BLaER1 treated with 17β-estradiol and CSF1 and Interleukin-3, amounts not matched to agents 10 nM and 100 nM (cell line): ENCODE data around the gene FOXN3.

Experiments used
- H3K27ac ChIP-seq, 11 experiments: shearing (Covaris generic); formaldehyde crosslinking; 2 replicates each; pipeline ENCODE4 v1.8.1; 2022
- H3K27me3 ChIP-seq, 11 experiments: shearing (Covaris generic); formaldehyde crosslinking; 2 replicates each; pipeline ENCODE4 v1.8.1; 2022
- H3K36me3 ChIP-seq, 11 experiments: shearing (Covaris generic); formaldehyde crosslinking; 2 replicates each; pipeline ENCODE4 v1.8.1; 2022
- H3K4me1 ChIP-seq, 10 experiments: shearing (Covaris generic); formaldehyde crosslinking; 2 replicates each; pipeline ENCODE4 v1.8.1; 2022
- H3K4me2 ChIP-seq, 11 experiments: shearing (Covaris generic); formaldehyde crosslinking; 2 replicates each; pipeline ENCODE4 v1.8.1; 2022
- H3K4me3 ChIP-seq, 10 experiments: shearing (Covaris generic); formaldehyde crosslinking; 2 replicates each; pipeline ENCODE4 v1.8.1; 2022
- H3K9ac ChIP-seq, 11 experiments: shearing (Covaris generic); formaldehyde crosslinking; 2 replicates each; pipeline ENCODE4 v1.8.1; 2022
- H3K9me3 ChIP-seq, 11 experiments: shearing (Covaris generic); formaldehyde crosslinking; replicated peaks in 1 of 11; 2 replicates each; pipeline ENCODE4 v1.8.1; 2022
- H4K20me1 ChIP-seq, 11 experiments: shearing (Covaris generic); formaldehyde crosslinking; 2 replicates each; pipeline ENCODE4 v1.8.1; 2022
- Cebpa-rat ChIP-seq, 11 experiments: shearing (Covaris generic); IDR thresholded peaks; 2 replicates each; pipeline ENCODE4 v1.8.1; 2022

The FOXN3 gene

GRCh38 chr14:89198544-89199329 is 218.3 kb downstream of the FOXN3 start:
- peak in 1 of 11 experiments; percentile 27; a peak in 1 of 22 replicates for TF ChIP-seq Cebpa-rat (IDR thresholded peaks at IDR 0.05)
- Histone ChIP-seq H3K27me3 (no peaks in the 10 kb centered on the region), H3K4me3 (no peak overlapping the region)

GRCh38 chr14:89197623-89198022 is 219.4 kb downstream of the FOXN3 start:
- Histone ChIP-seq H3K27me3 (no peaks in the 10 kb centered on the region), H3K36me3 (peaks cover 45 to 69% (median 54%) of the 10 kb centered on the region in 11 experiments), H3K4me1 (peaks cover 5 to 27% (median 22%) of the 10 kb centered on the region in 10 experiments), H3K9ac (no peak overlapping the region), H3K4me3 (no peak overlapping the region), H3K9me3 (peaks cover 49 to 70% (median 58%) of the 10 kb centered on the region in 11 experiments), H3K4me2 (no peak overlapping the region), H3K27ac (no peak overlapping the region), H4K20me1 (peaks cover 0 to 31% (median 6%) of the 10 kb centered on the region in 11 experiments; a peak in 10 of 22 replicates)
- no peak for TF ChIP-seq Cebpa-rat (IDR thresholded peaks at IDR 0.05)

More at GRCh38 chr14:89198544-89199329, 218.3 kb downstream of the FOXN3 start:
- Histone ChIP-seq H3K4me2 (peak overlapping the region in 4 of 11 experiments; percentile 15 to 28 (median 19); a peak in 1 of 22 replicates), H3K36me3 (peaks cover 40 to 62% (median 51%) of the 10 kb centered on the region in 11 experiments), H3K9me3 (peaks cover 43 to 65% (median 51%) of the 10 kb centered on the region in 11 experiments), H3K4me1 (peaks cover 13 to 37% (median 31%) of the 10 kb centered on the region in 10 experiments), H3K27ac (peak overlapping the region in 2 of 11 experiments; percentile 13 to 23; a peak in 1 of 22 replicates), H3K9ac (no peak overlapping the region), H4K20me1 (peaks cover 0 to 41% (median 9%) of the 10 kb centered on the region in 11 experiments; a peak in 10 of 22 replicates)

GRCh38 chr14:89196545-89196944 is 220.5 kb downstream of the FOXN3 start:
- H3K27me3 ChIP-seq, result no peaks in the 10 kb centered on the region
- H3K4me3 ChIP-seq, result no peak overlapping the region
- H3K9ac ChIP-seq, result no peak overlapping the region
- peaks cover 0 to 21% (median under 1%) of the 10 kb centered on the region in 11 experiments; a peak in 10 of 22 replicates for H4K20me1 ChIP-seq
- peaks cover 49 to 70% (median 58%) of the 10 kb centered on the region in 11 experiments for H3K9me3 ChIP-seq
- no peak overlapping the region for H3K4me2 ChIP-seq
- peaks cover 45 to 69% (median 54%) of the 10 kb centered on the region in 11 experiments for H3K36me3 ChIP-seq
- H3K27ac ChIP-seq, result no peak overlapping the region
- H3K4me1 ChIP-seq, result peaks cover under 1 to 17% (median 11%) of the 10 kb centered on the region in 10 experiments
- no peak for TF ChIP-seq Cebpa-rat (IDR thresholded peaks at IDR 0.05)

- Histone ChIP-seq H3K4me1 (peaks cover 0 to 9% (median 5%) of the 10 kb centered on the region in 10 experiments; a peak in 5 of 20 replicates), H3K4me3 (no peak overlapping the region), H3K4me2 (no peak overlapping the region), H3K27ac (no peak overlapping the region), H3K9ac (no peak overlapping the region), H3K27me3 (no peaks in the 10 kb centered on the region), H4K20me1 (peaks cover 0 to 21% (median 0%) of the 10 kb centered on the region in 11 experiments; a peak in 6 of 22 replicates), H3K36me3 (peaks cover 48 to 73% (median 59%) of the 10 kb centered on the region in 11 experiments), H3K9me3 (peaks cover 44 to 58% (median 52%) of the 10 kb centered on the region in 11 experiments)
- no peak for TF ChIP-seq Cebpa-rat (IDR thresholded peaks at IDR 0.05)
These were observed 222.7 kb downstream of the FOXN3 start for GRCh38 chr14:89194376-89194775.

- Histone ChIP-seq H4K20me1 (peaks cover 0 to 31% (median 5%) of the 10 kb centered on the region in 11 experiments; a peak in 6 of 22 replicates), H3K4me2 (no peak overlapping the region), H3K4me1 (peaks cover 24 to 32% (median 26%) of the 10 kb centered on the region in 10 experiments), H3K9ac (no peak overlapping the region), H3K36me3 (peaks cover 37 to 58% (median 43%) of the 10 kb centered on the region in 11 experiments), H3K4me3 (no peak overlapping the region), H3K27ac (no peak overlapping the region), H3K9me3 (peaks cover 12 to 29% (median 22%) of the 10 kb centered on the region in 11 experiments; a peak in 19 of 22 replicates), H3K27me3 (no peaks in the 10 kb centered on the region)
- TF ChIP-seq Cebpa-rat (IDR thresholded peaks at IDR 0.05), result no peak
These were observed 226.1 kb downstream of the FOXN3 start for GRCh38 chr14:89190765-89191513.

- TF ChIP-seq Cebpa-rat (IDR thresholded peaks at IDR 0.05), result no peak
- peaks cover 27 to 49% (median 44%) of the 10 kb centered on the region in 10 experiments for H3K4me1 ChIP-seq
- H3K27me3 ChIP-seq, result no peaks in the 10 kb centered on the region
- H3K36me3 ChIP-seq, result peaks cover 35 to 71% (median 47%) of the 10 kb centered on the region in 11 experiments
- H3K27ac ChIP-seq, result peak overlapping the region in 2 of 11 experiments; percentile 63 to 73; a peak in 2 of 22 replicates
- H3K9me3 ChIP-seq, result peaks cover 2 to 12% (median 3%) of the 10 kb centered on the region in 11 experiments; a peak in 15 of 22 replicates
- peak overlapping the region in 8 of 11 experiments; percentile 52 to 97 (median 90); a peak in 14 of 22 replicates for H3K4me2 ChIP-seq
- H3K9ac ChIP-seq, result no peak overlapping the region
- H4K20me1 ChIP-seq, result peaks cover 0 to 34% (median 5%) of the 10 kb centered on the region in 11 experiments; a peak in 6 of 22 replicates
- H3K4me3 ChIP-seq, result no peak overlapping the region
These were observed 228.5 kb downstream of the FOXN3 start for GRCh38 chr14:89188492-89188891.

GRCh38 chr14:89187501-89187900 is 229.5 kb downstream of the FOXN3 start:
- TF ChIP-seq Cebpa-rat (IDR thresholded peaks at IDR 0.05), result peak in 1 of 11 experiments; percentile 26; a peak in 1 of 22 replicates
- H3K27ac ChIP-seq, result peak overlapping the region in 8 of 11 experiments; percentile 45 to 73 (median 60); a peak in 16 of 22 replicates
- peak overlapping the region in 4 of 10 experiments; percentile 32 to 52 (median 36); a peak in 5 of 20 replicates for H3K4me3 ChIP-seq
- peaks cover 27 to 49% (median 44%) of the 10 kb centered on the region in 10 experiments for H3K4me1 ChIP-seq
- H3K4me2 ChIP-seq, result peak overlapping the region; percentile 52 to 97 (median 87)
- H4K20me1 ChIP-seq, result peaks cover 0 to 42% (median 5%) of the 10 kb centered on the region in 11 experiments; a peak in 6 of 22 replicates
- 0 out of 22 replicates have a peak, but pooled peaks cover 0 to 8% (median 0%) of the 10 kb centered on the region in 11 experiments for H3K9me3 ChIP-seq
- peak overlapping the region in 6 of 11 experiments; percentile 6 to 61 (median 44); a peak in 10 of 22 replicates for H3K9ac ChIP-seq
- H3K36me3 ChIP-seq, result peaks cover 38 to 72% (median 47%) of the 10 kb centered on the region in 11 experiments
- H3K27me3 ChIP-seq, result no peaks in the 10 kb centered on the region

- Histone ChIP-seq H4K20me1 (peaks cover 0 to 47% (median 5%) of the 10 kb centered on the region in 11 experiments; a peak in 6 of 22 replicates), H3K36me3 (peaks cover 38 to 77% (median 47%) of the 10 kb centered on the region in 11 experiments), H3K9me3 (0 out of 22 replicates have a peak, but pooled peaks cover 0 to 8% (median 0%) of the 10 kb centered on the region in 11 experiments), H3K4me3 (peak overlapping the region in 4 of 10 experiments; percentile 32 to 52 (median 36); a peak in 7 of 20 replicates), H3K4me2 (peak overlapping the region; percentile 52 to 97 (median 87)), H3K27ac (peak overlapping the region in 8 of 11 experiments; percentile 45 to 73 (median 60); a peak in 16 of 22 replicates), H3K9ac (peak overlapping the region in 6 of 11 experiments; percentile 6 to 61 (median 44); a peak in 10 of 22 replicates), H3K4me1 (peaks cover 27 to 52% (median 46%) of the 10 kb centered on the region in 10 experiments), H3K27me3 (no peaks in the 10 kb centered on the region)
- TF ChIP-seq Cebpa-rat (IDR thresholded peaks at IDR 0.05), result no peak
These were observed 230.1 kb downstream of the FOXN3 start for GRCh38 chr14:89186856-89187376.
